OCI-M2 (cell line): ENCODE results near the gene LHFPL3.
"Not testable (repeated sequence)": the region's sequence is repeated elsewhere in the genome, so short reads cannot be mapped to it uniquely, and the experiment has no call there.

ENCODE experiments used
- DNase-seq: peaks from one replicate; lab custom pipeline; 2025; ENCODE audit not compliant: unreplicated experiment; lab: John Stamatoyannopoulos, UW

The LHFPL3 gene

DNA sequence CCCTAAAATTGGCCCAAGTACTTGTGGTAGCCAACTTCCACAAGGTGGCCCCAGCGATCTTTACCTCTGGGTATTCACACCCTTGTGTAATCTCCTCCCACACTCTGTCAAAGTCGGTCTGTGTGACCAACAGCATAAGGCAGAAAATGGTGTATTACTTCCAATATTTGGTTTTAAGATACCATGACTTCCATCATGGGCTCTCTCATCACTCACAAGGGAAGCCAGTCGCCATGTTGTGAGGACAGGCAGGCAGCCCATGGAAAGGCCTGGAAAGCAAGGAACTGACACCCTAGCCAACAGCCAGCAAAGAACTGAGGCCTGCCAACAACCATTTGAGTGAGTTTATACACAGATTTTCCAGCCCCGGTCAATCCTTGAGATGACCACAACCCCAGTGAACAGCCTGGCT lies 594.6 kb downstream of the LHFPL3 start:
- no peak for DNase-seq

DNA sequence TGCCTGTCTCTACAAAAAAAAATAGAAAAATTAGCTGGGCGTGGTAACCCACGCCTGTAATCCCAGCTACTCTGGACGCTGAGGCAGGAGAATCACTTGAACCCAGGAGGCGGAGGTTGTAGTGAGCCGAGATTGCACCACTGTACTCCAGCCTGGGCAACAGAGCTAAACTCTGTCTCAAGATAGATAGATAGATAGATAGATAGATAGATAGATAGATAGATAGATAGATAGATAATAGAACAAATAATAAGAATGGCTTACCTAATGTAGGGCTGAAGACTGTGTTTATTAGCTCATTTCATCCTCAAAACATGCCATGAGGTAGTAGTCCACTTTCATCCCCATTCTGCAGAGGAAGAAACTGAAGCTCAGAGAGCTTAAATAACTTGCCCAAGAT lies 597.8 kb downstream of the LHFPL3 start:
- not testable (repeated sequence) for DNase-seq

DNA sequence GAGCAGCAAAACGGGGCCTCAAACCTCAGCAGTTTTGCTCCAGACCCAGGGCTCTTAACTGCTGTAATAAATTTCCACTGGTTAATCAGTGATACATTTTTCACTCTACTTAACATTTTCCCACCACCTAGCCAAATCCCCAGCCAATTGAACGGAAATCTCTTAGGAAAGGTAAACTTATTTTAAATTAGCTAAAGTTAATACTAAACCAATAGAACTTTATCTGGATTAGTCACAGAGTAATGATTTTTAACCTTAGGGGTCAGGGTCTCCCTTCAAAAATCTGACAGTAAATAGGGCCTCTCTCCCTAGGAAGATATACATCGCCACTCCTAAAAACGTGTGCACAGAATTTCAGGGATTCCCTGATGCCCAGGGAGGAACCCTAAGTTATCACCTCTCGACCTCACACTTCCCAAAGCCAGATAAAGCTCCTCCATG lies 598.2 kb downstream of the LHFPL3 start:
- DNase-seq, result no peak

DNA sequence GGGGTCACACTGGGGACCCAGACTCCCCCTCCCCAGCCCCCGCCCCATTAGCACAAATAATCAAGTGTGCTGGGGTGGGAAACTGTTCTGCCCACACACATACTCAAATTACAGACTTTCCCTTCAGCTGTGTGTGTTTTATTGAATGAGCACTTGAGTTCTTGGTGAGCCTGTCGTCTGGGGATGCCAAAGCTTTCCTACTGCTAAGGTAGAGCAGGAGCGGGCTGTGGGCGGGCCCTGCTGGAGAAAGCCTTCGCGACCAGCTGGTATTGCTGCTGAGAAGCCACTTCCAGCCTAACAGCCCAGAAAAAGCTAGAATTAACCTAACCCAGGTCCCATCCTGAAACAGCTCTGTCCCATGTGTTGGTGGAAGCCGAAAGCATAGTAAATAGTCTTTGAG lies 598.7 kb downstream of the LHFPL3 start:
- no peak for DNase-seq

DNA sequence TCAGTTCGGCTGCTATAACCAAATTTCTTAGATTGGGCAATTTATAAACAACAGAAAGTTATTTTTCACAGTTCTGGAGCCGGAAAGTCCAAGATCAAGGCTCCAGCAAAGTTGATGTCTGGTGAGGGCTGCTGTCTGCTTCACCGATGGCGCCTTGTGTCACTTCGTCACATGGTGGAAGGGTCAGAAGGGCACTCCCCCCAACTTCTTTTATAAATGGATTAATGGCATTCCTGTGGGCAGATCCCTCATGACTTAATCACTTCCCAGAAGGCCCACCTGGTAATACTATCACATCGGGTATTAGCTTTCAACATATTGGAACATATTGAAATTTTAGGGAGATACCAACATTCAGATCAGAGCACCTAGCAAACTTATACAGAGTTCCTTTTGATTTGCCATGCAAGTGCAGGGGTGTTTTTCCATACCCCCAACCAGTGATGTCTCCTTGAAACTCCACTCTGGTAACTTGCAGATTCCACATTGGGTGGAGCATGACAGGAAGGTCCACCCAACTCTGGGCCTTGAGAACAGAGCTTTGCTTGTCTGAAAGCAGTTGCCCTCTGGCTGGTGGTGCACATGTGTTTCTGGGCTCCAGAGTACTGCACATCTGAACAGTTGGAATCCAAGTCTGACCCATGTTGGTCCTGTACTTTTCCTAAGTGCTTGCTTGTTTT lies 600.5 kb downstream of the LHFPL3 start:
- DNase-seq, result no peak

DNA sequence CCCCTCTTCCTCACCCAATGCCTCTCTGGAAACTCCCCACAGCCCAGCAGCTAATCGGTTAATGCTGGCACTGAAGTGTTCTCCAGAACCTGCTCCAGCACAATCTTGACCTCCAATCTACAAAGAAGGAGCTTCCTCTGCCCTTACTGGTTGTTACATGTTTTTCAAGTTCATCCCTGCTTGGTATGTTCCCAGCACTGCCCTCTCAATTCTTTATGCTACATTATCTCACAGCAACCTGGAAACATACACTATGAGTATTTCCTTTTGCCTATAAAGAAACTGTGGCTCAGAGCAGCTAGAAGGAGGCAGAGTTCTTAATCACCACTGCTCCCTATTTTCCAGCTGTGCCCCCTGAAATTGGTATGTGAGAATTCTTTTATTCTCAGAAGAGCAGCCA lies 601.5 kb downstream of the LHFPL3 start:
- no peak for DNase-seq

DNA sequence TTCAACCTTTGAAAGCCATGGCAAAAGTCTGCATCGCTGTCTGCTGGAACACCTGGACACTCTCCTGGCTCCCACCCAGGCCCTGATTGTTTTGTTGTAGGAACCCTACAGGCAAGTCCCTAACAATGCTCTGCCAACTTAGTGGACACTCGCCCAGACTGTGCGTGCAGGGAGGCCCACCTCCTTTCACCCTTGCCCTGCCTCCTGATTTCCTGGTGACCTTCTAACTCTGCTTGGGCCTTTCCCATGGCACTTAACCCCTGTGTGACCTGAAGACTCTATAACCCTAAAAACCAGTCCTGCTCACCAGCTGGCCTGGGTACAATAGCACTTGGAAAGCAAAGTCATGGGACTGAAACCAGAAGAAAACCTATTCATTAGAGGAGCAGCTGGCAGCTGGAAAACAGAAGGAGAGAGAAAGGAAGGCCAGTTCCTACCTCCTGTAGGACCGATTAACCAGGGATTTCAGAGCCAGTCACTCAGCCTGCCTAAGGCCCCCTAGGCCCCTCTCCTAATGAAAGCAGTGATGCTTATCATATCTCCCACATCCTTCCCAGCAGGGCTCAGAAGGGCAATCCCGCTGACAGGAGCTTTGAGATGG lies 602.9 kb downstream of the LHFPL3 start:
- no peak for DNase-seq

DNA sequence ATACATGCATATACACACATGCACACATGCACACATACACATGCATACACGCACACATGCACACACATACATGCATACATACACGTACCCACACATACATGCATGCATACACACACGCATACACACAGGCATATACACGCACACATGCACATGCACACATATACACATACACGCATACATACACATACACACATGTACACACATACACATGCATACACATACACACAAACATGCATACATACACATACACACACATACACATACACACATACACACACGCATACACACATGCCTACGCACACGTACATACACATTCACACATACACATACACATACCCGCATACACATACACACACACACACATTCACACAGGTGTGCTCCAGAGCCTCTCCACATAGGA lies 604.6 kb downstream of the LHFPL3 start:
- no peak for DNase-seq

DNA sequence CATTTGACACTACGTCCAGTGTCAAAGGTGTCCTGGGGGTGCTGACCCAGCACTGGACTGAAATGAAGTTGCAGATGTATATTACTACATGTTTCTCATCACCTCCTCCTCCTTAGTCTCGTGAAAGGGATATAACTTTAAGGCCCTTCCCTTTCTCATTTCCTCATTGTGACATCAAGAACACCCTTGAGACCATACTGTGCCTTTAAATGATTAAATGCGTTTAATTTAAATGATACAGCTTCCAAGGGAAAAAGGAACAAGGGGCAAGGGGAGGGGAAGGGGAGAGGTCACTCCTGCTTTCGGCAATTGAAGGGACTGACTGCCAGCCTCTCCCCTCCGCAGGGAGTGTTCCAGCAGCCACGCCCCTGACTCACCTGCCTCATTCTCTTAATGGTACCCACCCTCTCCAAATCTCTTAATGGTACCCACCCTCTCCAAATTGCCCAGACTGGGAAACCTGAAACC lies 605.2 kb downstream of the LHFPL3 start:
- no peak for DNase-seq

DNA sequence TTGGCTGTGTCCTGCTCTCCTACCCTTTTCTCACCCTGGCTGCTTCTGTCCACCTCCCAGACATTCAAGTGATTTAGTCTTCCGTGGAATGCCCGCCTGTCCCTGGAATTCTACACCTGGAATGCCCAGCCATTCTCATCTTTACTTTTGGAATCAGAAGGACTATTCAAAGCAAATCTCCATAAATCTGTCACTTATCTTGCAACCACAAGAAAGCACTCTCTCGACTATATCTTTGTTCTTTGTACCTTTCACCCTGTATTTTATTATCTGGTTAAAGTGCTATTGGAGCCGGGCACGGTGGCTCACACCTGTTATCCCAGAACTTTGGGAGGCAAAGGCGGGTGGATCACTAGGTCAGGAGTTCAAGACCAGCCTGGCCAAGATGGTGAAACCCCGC lies 606.3 kb downstream of the LHFPL3 start:
- no peak for DNase-seq

DNA sequence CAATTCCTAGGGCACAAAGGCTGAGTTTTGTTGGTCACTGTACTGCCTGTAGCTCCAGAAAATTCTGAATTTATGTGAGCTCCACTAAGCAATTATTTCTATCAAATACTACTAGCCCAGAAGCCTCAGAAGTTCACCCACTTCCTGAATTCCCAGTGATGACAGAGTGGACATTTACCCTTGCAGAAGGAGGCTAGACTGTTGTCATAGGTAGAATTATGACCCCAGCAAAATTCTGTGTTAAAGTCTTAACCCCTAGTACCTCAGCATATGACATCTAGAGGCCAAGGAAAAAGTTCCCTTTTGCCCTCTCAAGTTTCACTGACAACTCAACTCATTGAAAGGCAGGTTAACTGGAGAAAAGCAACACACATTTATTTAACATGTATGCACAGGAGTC lies 606.9 kb downstream of the LHFPL3 start:
- no peak for DNase-seq

DNA sequence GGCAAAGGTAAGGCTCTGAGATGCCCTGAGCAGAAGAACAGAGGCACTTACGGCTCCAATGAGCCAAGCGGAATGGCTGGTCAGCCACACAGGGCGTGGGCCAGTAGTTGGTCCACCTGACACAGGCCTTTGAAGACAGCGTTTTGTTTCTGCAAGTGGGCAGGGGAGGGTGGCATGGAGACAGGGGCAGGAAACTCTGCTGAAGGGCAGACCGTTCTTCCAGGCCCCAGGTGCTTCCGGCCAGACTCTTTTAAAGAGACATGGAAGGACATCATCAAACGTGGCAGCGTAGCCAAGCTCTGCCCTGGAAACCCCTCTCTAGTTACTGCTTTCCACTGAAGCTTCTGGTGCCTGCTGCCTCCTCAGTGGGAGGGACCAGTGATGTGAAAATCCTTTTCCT lies 608.1 kb downstream of the LHFPL3 start:
- DNase-seq, result no peak

DNA sequence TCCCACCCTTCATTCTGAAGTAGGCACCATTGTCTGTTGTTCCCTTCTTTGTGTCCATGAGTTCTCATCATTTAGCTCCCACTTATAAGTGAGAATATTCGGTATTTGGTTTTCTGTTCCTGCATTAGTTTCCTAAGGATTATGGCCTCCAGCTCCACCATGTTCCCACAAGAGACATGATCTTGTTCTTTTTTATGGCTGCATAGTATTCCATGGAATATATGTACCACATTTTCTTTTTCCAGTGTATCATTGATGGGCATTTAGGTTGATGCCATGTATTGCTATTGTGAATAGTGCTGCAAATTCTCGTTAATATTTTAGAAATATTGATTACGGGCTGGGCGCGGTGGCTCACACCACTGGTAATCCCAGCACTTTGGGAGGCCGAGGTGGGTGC lies 609.1 kb downstream of the LHFPL3 start:
- DNase-seq, result not testable (repeated sequence)

DNA sequence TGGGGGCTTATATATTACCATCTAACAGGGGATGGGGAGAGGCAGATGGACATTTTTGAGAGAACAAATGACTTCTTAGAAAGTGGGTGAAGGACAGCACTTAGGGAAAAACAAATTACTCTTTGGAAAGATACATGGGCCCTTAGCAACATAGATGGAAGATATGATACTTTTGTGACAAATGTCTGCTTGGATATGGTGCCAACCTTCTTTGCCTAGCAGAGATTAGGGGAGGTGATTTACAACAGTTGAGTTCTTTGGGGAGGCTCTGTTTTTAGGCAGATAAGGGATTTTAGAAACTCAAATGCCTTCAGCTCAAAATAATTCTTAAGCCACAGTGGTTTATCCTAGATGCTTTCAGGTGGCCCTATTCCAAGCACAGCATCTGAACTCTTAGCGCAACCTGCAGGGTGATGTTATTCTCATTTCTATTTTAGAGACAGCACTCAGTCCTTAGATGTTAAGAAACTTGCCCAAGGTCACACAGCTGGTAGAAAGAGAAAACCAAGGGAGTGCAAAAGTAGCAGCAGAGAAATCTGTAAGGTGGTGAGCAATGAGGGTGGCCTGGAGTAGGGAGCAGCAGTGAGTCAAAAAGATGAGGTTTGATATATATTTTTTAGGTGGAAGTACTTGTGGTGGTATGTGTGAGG lies 610.5 kb downstream of the LHFPL3 start:
- DNase-seq, result no peak

DNA sequence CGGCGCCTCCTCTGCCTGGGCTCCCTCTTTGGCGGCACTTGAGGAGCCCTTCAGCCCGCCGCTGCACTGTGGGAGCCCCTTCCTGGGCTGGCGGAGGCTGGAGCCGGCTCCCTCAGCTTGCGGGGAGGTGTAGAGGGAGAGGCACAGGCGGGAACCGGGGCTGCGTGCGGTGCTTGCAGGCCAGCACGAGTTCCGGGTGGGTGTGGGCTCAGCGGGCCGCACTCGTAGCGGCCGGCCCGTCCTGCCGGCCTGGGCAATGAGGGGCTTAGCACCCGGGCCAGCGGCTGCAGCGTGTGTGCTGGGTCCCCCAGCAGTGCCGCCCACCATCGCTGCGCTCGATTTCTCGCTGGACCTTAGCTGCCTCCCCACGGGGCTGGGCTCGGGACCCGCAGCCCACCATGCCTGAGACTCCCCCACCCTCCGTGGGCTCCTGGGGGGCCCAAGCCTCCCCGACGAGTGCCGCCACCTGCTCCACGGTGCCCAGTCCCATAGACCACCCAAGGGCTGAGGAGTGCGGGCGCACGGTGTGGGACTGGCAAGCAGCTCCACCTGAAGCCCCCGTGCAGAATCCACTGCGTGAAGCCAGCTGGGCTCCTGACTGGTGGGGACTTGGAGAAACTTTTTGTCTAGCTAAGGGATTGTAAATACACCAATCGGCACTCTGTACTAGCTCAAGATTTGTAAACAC lies 611.8 kb downstream of the LHFPL3 start:
- no peak for DNase-seq

DNA sequence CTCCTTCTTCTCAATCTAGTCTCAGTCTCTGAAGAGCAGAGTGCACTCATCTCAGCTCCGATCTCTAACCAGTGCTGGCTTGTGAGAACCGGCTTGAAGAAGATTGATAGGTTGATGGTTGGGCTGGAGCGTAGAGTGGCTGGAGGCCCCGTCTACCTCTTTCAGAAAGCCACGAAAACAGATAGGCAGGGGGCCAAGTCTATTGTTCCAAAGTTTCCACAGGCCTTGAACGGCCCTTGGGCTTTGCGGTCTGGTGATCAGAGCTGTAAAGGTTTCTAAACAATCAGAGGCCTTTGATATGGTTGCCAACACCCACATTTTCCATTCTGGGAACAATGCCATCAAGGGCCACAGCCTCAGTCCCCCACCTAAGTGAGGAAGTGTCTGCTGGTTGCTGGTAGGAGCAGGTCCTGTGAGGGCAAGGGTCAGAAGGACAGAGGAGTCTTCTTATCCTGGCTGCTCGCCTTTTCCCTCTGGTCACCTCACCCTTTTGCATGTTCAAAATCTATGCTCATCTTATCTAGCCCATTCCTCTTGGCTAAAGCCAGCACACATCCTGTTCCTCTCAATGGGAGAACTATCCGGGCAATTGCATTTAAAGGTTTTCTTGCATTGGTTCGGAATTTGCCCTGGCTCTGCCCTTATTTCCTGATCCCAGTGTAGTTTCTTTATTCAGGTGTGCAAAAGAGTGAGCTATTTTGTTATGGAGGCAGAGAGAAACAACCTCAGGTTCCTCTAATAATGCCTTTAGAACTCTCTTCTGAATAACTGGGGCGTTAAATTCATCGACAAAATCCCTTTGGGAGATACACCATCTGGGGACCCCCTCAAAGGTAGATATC lies 615.3 kb downstream of the LHFPL3 start:
- DNase-seq, result peak; percentile 83

DNA sequence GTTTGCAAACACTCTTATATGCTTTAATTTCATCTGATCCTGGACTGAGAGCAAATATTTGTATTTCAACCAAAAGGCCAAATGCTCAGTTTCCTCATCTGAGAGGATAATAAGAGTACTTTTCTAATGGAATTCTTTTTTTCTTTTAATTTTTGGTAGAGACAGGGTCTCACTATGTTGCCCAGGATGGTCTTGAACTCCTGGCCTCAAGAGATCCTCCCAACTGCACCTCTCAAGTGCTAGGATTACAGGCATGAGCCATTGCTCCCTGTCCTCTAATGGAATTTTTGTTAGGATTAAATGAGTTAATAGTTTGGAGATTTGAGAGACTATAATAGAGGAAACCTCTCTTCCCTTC lies 617.2 kb downstream of the LHFPL3 start:
- DNase-seq, result no peak

DNA sequence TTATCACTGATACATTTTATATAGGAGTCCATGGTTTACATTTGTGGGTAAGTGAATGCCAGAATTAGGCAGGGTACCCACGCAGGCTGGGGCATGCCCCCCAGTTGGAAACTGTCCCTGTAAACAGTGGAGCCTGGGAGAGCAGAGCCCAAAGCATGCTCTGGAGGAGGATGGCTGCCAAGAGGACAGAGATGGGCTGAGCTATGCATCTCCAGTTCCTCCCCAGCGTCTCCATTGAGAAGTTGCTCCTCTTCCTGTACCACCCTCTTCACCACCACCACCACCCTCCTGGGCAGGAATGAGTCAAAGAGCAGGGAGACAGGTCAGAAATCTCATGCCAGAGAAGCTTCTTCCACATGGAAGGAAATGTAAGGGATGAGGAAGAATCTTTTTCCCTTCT lies 617.9 kb downstream of the LHFPL3 start:
- DNase-seq, result no peak

DNA sequence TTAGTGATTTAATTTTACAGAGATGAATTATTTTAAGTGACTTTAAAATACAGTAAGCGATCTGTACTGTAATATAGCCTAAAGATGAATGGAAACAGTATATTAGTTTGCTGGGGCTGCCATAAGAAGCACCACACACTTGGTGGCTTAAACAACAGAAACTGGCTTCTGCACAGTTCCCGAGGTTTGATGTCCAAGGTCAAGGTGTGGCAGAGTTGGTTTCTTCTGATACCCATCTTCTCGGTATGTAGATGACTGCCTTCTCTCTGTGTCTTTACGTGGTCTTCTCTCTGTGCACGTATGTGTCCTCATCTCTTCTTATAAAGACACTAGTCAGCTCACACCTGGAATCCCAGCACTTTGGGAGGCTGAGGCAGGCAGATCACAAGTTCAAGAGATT lies 621.6 kb downstream of the LHFPL3 start:
- DNase-seq, result no peak

DNA sequence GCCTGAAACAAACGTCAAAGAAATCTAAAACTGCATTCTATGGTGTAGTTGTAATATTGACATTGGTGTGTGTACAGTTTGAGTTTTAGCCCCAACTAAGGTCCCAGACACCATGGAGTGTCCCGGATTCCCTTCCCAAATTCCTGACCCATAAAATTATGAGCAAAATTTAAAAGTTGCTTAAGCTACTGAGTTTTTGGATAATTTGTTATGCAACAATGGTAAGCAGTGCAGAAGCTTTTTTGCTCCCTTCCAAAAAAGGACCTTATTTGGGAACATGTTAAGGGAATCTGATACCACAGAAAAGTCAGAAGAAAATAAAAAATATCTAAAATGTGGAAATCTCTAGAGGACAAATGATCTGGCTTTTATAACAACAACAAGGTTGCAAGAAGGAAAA lies 622.4 kb downstream of the LHFPL3 start:
- no peak for DNase-seq

DNA sequence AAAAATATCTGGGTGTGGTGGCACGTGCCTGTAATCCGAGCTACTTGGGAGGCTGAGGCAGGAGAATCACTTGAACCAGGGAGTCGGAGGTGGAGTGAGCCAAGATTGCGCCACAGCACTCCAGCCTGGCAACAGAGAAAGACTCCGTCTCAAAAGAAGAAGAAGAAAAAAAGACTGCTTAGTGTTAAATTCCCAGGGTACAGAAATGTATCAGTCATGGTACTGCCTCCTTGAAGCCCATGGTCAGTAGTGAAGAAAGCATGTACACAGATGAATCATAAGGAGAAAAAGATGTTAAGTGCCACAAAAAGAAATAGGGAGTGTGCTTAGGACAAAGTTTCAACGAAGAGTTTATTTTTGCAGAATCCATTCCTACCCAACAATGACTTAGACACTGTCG lies 623.1 kb downstream of the LHFPL3 start:
- DNase-seq, result no peak
